NCI-H748 (cell line): ENCODE measurements around the gene MBTPS1.

ENCODE experiments used
- DNase-seq: peaks from one replicate; lab custom pipeline; 2025; ENCODE audit not compliant: unreplicated experiment; lab: John Stamatoyannopoulos, UW

The MBTPS1 gene

GRCh38 chr16:84055801-84056634 is 60.7 kb downstream of the MBTPS1 start:
- no peak for DNase-seq

GRCh38 chr16:84055366-84055765 is 61.4 kb downstream of the MBTPS1 start:
- DNase-seq = no peak

DNA sequence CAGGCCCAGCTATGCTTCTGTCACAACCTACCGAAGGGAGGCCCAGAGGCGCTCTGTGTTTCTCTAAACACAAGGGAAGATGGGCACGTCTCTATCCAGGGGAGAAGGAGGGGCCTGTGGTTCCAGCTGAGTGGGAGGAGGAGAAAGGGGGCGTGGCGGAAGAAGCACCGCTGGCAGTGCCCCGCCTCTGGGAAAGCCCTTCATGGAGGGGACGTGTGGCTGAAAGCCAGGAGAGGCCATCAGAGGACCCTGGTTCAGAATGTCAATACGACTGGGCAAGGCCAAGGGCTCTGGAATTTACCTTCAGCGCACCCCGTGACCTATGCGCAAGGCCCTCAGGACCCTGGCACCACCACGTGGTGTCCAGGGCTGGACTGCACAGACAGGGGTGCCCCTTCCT is 61.8 kb downstream of the MBTPS1 start:
- DNase-seq = no peak

DNA sequence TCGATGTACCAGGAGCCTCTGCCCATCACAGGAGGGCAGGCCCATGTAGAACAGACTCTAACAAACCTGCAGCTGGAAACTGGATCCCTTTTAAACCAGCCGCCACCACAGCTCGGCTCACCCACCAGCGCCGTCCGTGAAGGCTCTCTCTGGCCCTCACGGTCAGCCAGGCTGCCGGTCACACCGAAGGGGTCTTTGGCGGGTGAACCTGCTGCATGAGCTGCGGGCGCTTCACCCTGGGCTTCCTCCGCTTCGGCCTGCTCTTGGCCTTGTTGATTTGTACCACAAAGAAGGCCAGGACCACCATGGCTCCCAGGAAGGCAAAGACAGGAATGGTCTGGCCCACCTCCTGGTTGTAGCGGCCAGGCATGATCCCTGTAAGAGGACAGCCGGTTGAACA is 62.5 kb downstream of the MBTPS1 start:
- no peak for DNase-seq

DNA sequence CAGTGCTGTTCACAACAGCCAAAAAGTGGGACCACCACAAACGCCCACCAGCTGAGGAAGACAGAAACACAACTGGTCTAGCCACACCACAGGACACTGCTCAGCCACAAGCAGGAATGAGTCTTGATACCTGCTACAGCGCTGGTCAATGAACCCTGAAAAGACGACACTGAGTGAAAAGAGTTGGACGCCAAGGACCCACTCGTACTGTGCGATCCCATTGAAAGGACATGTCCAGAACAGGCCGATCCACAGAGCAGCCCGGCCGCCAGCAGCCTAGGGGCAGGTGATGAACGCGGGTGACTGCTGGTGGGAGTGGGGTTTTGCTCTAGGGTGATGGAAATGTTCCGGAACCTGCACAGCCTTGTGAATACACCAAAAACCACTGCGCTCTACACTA is 63.5 kb downstream of the MBTPS1 start:
- no peak for DNase-seq

DNA sequence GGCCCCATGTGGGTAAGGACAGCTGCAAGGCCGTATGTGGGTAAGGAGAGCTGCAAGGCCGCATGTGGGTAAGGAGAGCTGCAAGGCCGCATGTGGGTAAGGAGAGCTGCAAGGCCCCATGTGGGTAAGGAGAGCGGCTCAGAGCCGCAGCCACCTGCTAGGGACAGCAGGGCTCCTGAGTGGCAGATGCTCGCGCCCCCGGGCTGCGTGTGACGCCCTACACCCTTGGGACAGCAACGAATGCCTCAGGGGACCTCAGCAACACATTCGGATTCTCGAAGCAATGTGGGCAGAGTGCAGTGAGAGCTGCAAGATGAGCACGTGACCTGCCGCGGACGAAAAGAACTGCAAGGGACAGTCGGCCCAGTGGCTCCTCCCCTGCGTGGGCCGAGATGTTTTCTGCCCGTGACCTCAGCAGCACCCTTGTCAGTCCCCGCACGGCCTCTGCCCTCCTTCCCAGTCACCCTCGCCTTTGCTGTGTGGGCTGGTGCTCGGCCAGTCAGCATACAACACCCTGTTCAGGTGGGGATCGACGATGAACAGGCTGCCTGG is 64.6 kb downstream of the MBTPS1 start:
- no peak for DNase-seq

DNA sequence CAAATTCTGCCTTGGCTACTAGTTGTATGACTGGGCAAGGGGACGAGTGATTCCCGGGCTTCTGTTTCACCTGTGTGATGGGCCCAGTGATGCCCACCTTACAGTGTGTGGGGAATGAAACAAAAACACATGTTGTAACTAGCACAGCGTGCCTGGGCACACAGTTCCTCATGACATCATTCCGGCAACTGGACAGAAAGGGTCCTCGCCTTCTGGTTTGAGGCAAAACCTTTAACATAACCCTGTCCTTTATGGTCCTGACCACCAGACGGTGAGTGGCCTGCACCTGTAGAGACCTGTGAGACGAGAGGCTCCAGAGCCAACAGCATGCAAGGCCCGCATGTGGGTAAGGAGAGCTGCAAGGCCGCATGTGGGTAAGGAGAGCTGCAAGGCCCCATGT is 66.4 kb downstream of the MBTPS1 start:
- no peak for DNase-seq

DNA sequence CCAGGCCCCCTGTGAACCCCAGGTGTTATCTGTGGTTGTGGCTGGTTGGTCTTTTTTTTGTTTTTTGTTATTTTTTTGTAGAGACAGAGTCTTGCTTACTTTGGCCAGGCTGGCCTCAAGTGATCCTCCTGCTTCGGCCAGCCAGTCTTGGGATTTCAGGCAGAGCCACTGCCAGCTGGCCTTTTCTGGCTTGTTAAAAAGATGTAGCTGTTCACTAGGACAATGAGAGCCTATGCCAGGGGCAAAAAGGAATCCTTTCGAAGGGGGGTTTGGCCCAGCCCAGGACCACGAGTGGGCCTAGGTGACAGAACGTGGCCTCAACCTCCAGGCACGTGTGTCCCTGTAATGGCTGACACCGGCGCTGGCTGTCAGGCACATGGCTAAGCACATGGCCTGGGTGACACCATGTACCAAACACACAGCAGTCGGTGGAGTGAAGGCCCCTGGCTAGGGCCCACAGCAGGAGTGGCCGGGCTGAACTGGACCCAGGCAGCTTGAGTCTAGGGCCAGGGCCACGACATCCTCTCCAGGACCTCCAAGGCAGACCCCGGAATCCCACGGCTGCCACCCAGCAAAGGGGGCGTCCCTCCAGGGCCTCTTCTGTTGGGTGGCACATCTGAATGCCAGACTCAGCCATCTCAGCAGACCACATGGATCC is 67.2 kb downstream of the MBTPS1 start:
- DNase-seq = no peak

DNA sequence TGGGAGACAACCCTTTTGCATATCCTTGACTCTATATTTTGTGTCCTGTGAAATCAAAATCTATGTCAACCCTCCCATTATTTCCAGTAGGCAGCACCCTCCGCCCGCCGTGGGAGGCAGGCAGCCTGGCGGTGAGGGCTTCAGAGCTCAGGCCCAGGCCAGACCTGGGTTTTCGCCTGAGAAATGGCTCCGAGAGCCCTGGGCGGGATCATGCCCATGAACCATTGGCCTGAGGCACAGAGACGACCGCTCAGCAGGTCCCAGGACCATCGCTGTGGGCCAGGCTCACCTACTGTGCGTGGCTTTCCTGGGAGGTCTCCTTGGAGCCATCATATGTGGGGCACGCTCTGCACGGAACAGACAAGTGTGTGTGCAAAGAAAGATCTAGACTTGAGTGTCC is 67.9 kb downstream of the MBTPS1 start:
- no peak for DNase-seq

GRCh38 chr16:84048270-84048669 is 68.5 kb downstream of the MBTPS1 start:
- DNase-seq = peak; percentile 39

GRCh38 chr16:84047626-84048025 is 69.1 kb downstream of the MBTPS1 start:
- no peak for DNase-seq

DNA sequence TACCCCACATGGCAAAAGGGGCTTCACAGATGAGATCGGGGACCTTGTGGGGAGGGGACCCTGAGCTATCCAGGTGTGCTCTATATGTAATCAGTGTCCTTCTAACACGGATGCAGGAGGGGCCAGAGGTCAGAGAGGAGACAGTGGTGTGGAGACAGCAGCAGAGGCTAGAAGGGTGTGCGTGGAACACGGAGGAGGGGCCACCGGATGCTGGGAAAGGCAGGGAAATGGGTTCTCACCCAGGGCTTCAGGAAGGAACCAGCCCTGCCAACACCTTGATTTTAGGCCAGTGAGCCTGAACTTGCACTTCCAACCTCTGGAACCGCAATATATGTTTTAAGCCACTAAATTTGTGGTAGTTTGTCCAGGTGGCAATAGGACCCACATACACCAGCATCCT is 69.5 kb downstream of the MBTPS1 start:
- no peak for DNase-seq

GRCh38 chr16:84045818-84046470 is 70.8 kb downstream of the MBTPS1 start:
- no peak for DNase-seq

GRCh38 chr16:84045001-84045817 is 71.5 kb downstream of the MBTPS1 start:
- no peak for DNase-seq

GRCh38 chr16:84044118-84044488 is 72.6 kb downstream of the MBTPS1 start:
- DNase-seq = peak; percentile 10

DNA sequence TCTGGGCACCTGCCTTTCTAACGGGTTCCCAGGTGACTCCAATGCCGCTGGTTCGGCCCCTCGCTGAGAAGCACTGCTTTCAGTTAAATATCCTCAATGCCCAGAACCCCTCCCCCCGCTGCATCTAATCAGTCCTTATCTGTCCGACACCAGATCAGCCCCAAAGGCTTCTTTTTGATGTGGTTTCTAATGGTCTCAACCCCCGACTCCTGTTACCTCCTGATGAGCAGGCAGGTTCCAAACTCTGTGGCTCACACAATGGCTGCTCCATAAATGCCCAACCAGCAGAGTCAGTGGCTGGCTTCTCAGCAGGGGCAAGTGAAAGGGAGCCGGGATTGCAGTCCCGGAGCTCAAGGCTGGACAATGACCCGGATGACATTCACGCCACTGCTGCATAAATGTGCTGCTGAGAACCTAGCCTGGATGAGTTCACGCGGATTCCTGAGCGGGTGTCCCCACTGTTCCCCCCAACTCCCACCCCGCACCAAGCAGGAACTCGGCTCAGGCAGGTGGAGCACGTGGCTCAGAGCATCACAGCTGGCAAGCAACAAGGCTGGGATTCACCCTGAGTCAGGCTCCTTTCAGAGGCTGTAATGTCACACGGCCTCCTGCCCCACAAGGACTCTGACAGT is 73.1 kb downstream of the MBTPS1 start:
- no peak for DNase-seq

DNA sequence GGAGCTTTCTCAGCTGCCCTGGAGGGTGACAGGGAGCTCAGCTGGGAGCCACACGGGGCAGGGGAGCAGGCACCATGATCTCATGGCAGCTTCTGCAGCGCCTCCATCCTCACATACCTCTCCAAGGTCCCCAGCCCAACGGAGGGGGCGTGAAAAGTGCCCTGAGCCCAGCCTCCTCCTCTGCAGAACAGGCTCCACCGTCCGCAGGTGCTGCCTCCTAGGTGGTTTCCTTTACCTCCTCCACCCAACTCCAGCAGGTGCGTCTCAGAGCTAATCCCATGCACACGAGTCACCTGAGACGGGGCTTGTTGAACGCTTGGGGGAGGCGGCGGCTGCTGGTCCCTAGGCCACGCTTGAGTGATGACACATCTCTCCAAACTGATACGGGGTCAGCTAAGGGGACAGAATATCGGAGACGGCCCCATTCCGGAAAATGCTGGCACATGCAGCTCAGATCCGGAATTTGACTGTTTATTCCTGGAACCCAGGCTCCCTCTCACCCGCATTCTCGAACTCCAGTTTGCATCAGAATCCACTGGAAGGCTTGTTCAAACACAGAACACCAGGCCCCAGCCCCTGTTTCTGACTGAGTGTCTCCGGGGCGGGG is 73.8 kb downstream of the MBTPS1 start:
- DNase-seq = peak; percentile 66

DNA sequence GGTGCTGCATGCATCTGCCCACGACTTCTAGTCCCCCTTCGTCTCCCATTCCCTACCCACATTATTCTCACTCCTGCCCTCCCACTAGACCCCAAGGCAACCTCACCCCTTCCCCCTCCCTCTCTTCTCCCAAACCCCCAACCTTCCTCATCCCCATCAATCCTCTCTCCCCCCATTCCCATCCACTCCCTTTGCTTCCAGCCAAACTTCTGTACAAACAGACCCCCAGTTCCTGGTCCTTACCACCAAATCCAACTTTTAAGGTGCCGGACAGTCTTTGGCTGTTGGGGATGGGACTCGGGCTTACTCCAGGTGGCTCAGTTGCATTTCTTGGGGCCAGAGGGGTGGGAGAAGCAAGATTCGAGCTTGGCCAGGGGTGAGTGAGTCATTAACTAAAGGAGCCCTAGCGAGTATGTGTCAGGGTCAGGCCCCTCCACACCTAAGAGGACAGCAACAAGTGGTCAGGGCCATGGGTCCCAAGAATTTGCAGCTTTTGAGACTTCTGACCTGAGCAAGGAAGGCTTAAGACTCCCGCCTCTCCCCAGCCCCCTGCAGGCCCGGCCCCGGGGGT is 74.3 kb downstream of the MBTPS1 start, which contains the start of gene SLC38A8:
SLC38A8 (minus strand) TSS at position 488 of the 571 bp plus-strand sequence. CDS start 638 bp downstream, outside the sequence.
- no peak for DNase-seq

- DNase-seq = no peak
Measured at GRCh38 chr16:84041881-84042280, 74.9 kb downstream of the MBTPS1 start.
